SH-SY5Y (cell line): ENCODE data around the gene ARMC9.

Experiments
- GATA2 ChIP-seq: IDR thresholded peaks from 2 replicates; pipeline ENCODE4 v1.6.1; 2011; ENCODE audit warnings: mild to moderate bottlenecking, low read depth, low read length
- GATA3 ChIP-seq: IDR thresholded peaks from 2 replicates; pipeline ENCODE4 v1.6.1; 2011; ENCODE audit warnings: low read depth, mild to moderate bottlenecking, low read length, moderate library complexity

The ARMC9 gene

GRCh38 chr2:231367178-231367577 lies 168.7 kb downstream of the ARMC9 start:
- TF ChIP-seq GATA3 (no peak), GATA2 (no peak)

GRCh38 chr2:231369580-231370428 lies 171.4 kb downstream of the ARMC9 start:
- TF ChIP-seq GATA3: no peak
- TF ChIP-seq GATA2: no peak

GRCh38 chr2:231370429-231370748 lies 172.0 kb downstream of the ARMC9 start:
- TF ChIP-seq GATA3 (no peak), GATA2 (no peak)

- no peak for TF ChIP-seq GATA2
- TF ChIP-seq GATA3: no peak
Measured at GRCh38 chr2:231370749-231371429, 172.5 kb downstream of the ARMC9 start.

GRCh38 chr2:231371430-231372054 lies 173.1 kb downstream of the ARMC9 start:
- TF ChIP-seq GATA3 (no peak), GATA2 (no peak)

- TF ChIP-seq GATA3 (no peak), GATA2 (no peak)
Measured at GRCh38 chr2:231372326-231372725, 173.9 kb downstream of the ARMC9 start.

GRCh38 chr2:231373184-231373583 lies 174.8 kb downstream of the ARMC9 start:
- TF ChIP-seq GATA3 (no peak), GATA2 (no peak)

GRCh38 chr2:231373786-231374349 lies 175.4 kb downstream of the ARMC9 start:
- TF ChIP-seq GATA2: no peak
- no peak for TF ChIP-seq GATA3

GRCh38 chr2:231374771-231375170 lies 176.3 kb downstream of the ARMC9 start:
- no peak for TF ChIP-seq GATA2
- TF ChIP-seq GATA3: no peak

GRCh38 chr2:231376857-231377256 lies 178.4 kb downstream of the ARMC9 start:
- TF ChIP-seq GATA2 (no peak), GATA3 (no peak)

GRCh38 chr2:231378026-231378722 lies 179.7 kb downstream of the ARMC9 start:
- TF ChIP-seq GATA2: no peak
- TF ChIP-seq GATA3: no peak

- TF ChIP-seq GATA3 (no peak), GATA2 (no peak)
Measured at GRCh38 chr2:231379266-231380215, 181.1 kb downstream of the ARMC9 start.

- no peak for TF ChIP-seq GATA2
- no peak for TF ChIP-seq GATA3
Measured at GRCh38 chr2:231380307-231380706, 181.9 kb downstream of the ARMC9 start.
